ENCODE measurements around the gene MTFR1L.
A peak's percentile ranks its signal among the peaks of the same experiment; 100 is the strongest.

Gene MTFR1L

GRCh38 chr1:25792115-25792514, 27.6 kb upstream of the MTFR1L start:
- DNase-seq, result no peak

GRCh38 chr1:25793585-25794170, 26.1 kb upstream of the MTFR1L start:
- DNase-seq, result no peak

- DNase-seq, result no peak
These were observed 25.4 kb upstream of the MTFR1L start for GRCh38 chr1:25794325-25794724.

- no peak for DNase-seq
These were observed 24.5 kb upstream of the MTFR1L start for GRCh38 chr1:25795211-25795610.

- DNase-seq, result no peak
These were observed 23.6 kb upstream of the MTFR1L start for GRCh38 chr1:25795946-25796810.

- DNase-seq, result peak; percentile 65
These were observed 22.8 kb upstream of the MTFR1L start for GRCh38 chr1:25796811-25797458.

GRCh38 chr1:25797939-25798338, 21.8 kb upstream of the MTFR1L start:
- no peak for DNase-seq

GRCh38 chr1:25798666-25799351, 20.9 kb upstream of the MTFR1L start:
- DNase-seq, result no peak

- DNase-seq, result no peak
These were observed 20.3 kb upstream of the MTFR1L start for GRCh38 chr1:25799352-25799934.

GRCh38 chr1:25799935-25800702, 19.6 kb upstream of the MTFR1L start, which contains the start of gene SELENON:
SELENON (plus strand) TSS chr1:25800193; CDS start chr1:25800231, 38 bp downstream.
- peak; percentile 51 for DNase-seq

- DNase-seq, result no peak
These were observed 18.9 kb upstream of the MTFR1L start for GRCh38 chr1:25800703-25801377.

- no peak for DNase-seq
These were observed 16.8 kb upstream of the MTFR1L start for GRCh38 chr1:25802915-25803314.

- no peak for DNase-seq
These were observed 16.4 kb upstream of the MTFR1L start for GRCh38 chr1:25803368-25803767.

- DNase-seq, result no peak
These were observed 15.3 kb upstream of the MTFR1L start for GRCh38 chr1:25804244-25804963.

GRCh38 chr1:25804964-25805862, 14.5 kb upstream of the MTFR1L start:
- DNase-seq, result no peak

- DNase-seq, result no peak
These were observed 13.9 kb upstream of the MTFR1L start for GRCh38 chr1:25805863-25806225.

GRCh38 chr1:25806418-25806817, 13.3 kb upstream of the MTFR1L start:
- DNase-seq, result peak; percentile 51

GRCh38 chr1:25807480-25808390, 12.0 kb upstream of the MTFR1L start:
- no peak for DNase-seq

Data from fibroblast of skin of abdomen (primary cell).